HEK293 (cell line): ENCODE measurements around the gene HEPACAM2.

Source experiments
- CTCF ChIP-seq: fragments of 450-650 bp; formaldehyde crosslinking; IDR thresholded peaks from 2 replicates; pipeline ENCODE4 v1.5.1; 2016; ENCODE audit warnings: missing biosample characterization, missing genetic modification characterization
- EGR2 ChIP-seq: fragments of 450-650 bp; formaldehyde crosslinking; IDR thresholded peaks from 2 replicates; pipeline ENCODE4 v1.5.1; 2016; ENCODE audit warnings: low read depth, missing biosample characterization, missing genetic modification characterization
- PATZ1 ChIP-seq: fragments of 450-650 bp; formaldehyde crosslinking; IDR thresholded peaks from 2 replicates; pipeline ENCODE4 v1.5.1; 2016; ENCODE audit warnings: missing biosample characterization, missing genetic modification characterization
- SETDB1 ChIP-seq: IDR thresholded peaks from one replicate; pipeline ENCODE4 v1.6.1; 2017; ENCODE audit warnings: mild to moderate bottlenecking, low read length, moderate library complexity, mixed read lengths; ENCODE audit not compliant: insufficient read length
- TCF7L2 ChIP-seq: IDR thresholded peaks from 2 replicates; pipeline ENCODE4 v1.6.1; 2011; ENCODE audit warnings: low read depth, mild to moderate bottlenecking, inconsistent platforms, low read length, moderate library complexity, borderline replicate concordance
- ZNF16 ChIP-seq: fragments of 450-650 bp; formaldehyde crosslinking; IDR thresholded peaks from 2 replicates; pipeline ENCODE4 v1.5.1; 2016; ENCODE audit warnings: low read depth, missing biosample characterization, missing genetic modification characterization
- ZNF202 ChIP-seq: fragments of 450-650 bp; formaldehyde crosslinking; IDR thresholded peaks from 2 replicates; pipeline ENCODE4 v1.5.1; 2016; ENCODE audit warnings: missing biosample characterization, missing genetic modification characterization, borderline replicate concordance
- ZNF324 ChIP-seq: fragments of 450-650 bp; formaldehyde crosslinking; IDR thresholded peaks from 2 replicates; pipeline ENCODE4 v1.5.1; 2016; ENCODE audit warnings: missing biosample characterization, missing genetic modification characterization
- ZNF544 ChIP-seq: fragments of 450-650 bp; formaldehyde crosslinking; IDR thresholded peaks from 2 replicates; pipeline ENCODE4 v1.5.0; 2017; ENCODE audit warnings: missing biosample characterization, missing genetic modification characterization
- ZNF571 ChIP-seq: fragments of 450-650 bp; formaldehyde crosslinking; IDR thresholded peaks from 2 replicates; pipeline ENCODE4 v1.5.0; 2017; ENCODE audit warnings: missing biosample characterization, missing genetic modification characterization
- ZNF624 ChIP-seq: fragments of 450-650 bp; formaldehyde crosslinking; IDR thresholded peaks from 2 replicates; pipeline ENCODE4 v1.5.1; 2017; ENCODE audit warnings: missing biosample characterization, missing genetic modification characterization
- ZNF747 ChIP-seq: fragments of 450-650 bp; formaldehyde crosslinking; IDR thresholded peaks from 2 replicates; pipeline ENCODE4 v1.5.1; 2016; ENCODE audit warnings: missing biosample characterization, missing genetic modification characterization

- TF ChIP-seq ZNF544 (no peak), ZNF324 (no peak), TCF7L2 (no peak), CTCF (0 out of 2 replicates have a peak, but pooled peaks have one; percentile 18), EGR2 (tag by site-specific recombination) (no peak), ZNF16 (tag by site-specific recombination) (no peak), PATZ1 (no peak), SETDB1 (no peak), ZNF571 (tag by site-specific recombination) (no peak), ZNF624 (tag by site-specific recombination) (no peak), ZNF202 (tag by site-specific recombination) (no peak), ZNF747 (tag by site-specific recombination) (no peak)
Measured at GRCh38 chr7:93245525-93246432, 19.5 kb upstream of the HEPACAM2 start.
